Measurements from ENCODE around the gene REPS1.

REPS1 gene

DNA sequence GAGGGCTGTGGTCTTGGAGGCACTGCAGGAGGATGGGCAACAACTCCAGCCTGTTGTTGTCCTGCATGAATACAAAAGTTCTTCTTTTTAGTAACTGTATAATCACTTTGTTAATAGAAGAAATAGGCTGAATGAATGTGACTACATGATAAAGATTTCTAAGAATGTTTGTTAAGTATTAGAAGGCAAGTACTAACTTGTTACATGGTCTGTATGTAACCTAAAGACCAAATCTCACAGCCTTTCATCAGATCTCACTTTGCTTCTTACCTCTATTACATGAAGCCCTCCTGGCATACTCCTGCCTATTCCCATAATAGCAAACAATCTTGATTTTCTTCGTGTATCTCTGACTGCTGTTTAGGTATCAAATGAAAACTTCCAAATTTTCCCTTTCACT lies 73.4 kb downstream of the REPS1 start:
- DNase-seq = no peak

DNA sequence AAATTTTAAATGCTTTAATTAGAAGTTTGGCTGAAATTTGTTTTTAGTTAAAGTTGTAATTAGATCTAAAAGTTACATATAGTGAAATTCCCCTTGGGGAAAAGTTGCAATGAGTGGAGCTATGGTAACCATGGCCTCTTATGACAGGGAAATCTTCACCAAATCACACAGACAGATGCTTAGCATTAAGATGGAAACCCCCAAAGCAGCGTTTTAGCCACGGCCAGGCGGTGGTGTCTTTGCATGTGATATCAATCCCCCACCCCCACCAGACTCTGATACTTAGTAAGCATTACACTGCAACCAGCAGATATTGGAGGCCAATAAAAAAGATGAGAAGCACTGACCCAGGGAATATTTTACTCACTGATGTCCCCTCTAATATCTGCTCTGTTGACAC lies 75.7 kb downstream of the REPS1 start:
- no peak for DNase-seq

DNA sequence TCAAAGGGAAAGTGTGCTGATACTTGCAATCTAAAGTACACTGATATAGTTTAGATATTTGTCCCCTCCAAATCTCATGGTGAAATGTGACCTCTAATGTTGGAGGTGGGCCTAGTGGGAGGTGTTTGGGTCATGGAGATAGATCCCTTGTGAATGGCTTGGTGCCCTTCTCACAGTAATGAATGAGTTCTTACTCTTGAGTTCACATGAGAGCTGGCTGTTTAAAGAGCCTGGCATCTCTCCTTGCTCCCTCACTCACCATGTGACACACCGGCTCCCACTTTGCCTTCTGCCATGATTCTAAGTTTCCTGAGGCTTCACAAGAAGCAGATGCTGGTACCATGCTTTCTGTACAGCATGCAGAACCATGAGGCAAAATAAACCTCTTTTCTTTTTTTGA lies 78.1 kb downstream of the REPS1 start:
- DNase-seq = no peak

DNA sequence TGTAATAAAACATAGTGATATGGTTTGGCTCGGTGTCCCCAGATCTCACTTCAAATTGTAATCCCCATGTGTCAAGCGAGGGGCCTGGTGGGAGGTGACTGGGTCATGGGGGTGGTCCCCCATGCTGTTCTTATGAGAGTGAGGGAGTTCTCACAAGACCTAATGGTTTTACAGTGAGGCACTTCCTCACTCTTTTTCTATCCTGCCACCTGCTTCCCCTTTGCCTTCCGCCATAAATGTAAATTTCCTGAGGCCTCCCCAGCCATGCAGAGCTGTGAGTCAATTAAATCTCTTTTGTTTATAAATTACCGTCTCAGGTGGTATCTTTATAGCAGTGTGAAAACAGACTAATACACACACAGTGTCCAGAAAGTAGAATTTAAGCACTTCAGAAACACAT lies 78.5 kb downstream of the REPS1 start:
- DNase-seq = no peak

DNA sequence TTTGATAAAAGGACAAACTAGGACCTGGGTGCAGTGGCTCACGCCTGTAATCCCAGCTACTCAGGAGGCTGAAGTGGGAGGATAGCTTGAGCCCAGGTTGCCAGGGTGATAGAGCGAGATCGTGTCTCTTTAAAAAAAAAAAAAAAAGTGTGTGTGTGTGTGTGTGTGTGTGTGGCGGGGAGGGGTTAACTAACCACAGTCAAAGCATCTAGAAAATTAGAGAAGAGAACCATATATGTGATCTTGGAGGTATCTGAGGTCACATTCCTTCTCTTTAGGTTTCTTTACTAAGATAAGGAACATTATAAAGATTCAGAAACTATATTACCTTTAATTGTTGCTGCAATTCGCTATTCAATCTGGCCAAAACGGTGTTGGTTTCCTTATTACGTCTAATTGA lies 80.9 kb downstream of the REPS1 start:
- no peak for DNase-seq

DNA sequence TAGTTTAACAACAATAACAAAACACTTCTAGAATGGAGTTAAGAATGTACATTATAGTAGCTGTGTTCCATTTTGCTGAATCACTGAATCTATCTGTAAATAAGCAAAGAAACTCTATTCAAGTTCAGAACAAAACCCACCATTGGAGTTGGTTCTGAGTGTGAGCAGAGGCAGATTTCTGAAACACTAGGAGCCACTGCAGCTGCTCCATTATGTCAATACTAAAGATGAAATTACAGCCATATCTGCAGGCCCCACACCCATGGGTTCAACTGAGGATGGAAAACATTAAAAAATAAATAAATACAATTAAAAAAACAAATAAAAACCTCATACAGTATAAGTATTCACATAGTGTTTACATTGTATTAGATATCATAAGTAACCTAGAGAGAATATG lies 91.0 kb downstream of the REPS1 start:
- no peak for DNase-seq

DNA sequence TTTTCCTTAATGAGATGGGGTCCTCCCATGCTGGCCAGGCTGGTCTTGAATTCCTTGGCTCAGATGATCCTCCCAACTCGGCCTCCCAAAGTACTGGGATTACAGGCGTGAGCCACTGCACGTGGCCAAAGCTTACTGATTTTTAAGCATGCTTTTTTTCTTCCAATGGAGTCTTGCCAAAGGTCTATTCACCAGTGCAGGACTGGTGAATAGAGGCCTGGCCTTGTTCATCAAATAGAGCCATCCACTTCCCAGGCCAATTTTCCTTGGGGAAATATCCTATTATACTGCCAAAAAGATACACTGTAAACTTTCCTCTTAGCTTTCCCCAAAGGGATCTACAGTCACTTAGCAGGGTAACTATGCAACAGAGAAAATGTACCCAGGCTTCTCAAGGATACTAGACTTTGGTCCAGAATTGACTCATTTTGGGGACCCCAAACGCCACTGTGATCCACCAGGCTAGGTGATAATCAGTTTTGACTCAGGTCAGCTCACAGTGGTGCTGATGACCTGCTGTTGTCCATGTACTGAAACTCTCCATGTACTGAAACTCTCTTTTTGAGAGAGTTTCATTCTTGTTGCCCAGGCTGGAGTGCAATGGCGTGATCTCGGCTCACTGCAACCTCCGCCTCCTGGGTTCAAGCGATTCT lies 91.8 kb downstream of the REPS1 start:
- no peak for DNase-seq

DNA sequence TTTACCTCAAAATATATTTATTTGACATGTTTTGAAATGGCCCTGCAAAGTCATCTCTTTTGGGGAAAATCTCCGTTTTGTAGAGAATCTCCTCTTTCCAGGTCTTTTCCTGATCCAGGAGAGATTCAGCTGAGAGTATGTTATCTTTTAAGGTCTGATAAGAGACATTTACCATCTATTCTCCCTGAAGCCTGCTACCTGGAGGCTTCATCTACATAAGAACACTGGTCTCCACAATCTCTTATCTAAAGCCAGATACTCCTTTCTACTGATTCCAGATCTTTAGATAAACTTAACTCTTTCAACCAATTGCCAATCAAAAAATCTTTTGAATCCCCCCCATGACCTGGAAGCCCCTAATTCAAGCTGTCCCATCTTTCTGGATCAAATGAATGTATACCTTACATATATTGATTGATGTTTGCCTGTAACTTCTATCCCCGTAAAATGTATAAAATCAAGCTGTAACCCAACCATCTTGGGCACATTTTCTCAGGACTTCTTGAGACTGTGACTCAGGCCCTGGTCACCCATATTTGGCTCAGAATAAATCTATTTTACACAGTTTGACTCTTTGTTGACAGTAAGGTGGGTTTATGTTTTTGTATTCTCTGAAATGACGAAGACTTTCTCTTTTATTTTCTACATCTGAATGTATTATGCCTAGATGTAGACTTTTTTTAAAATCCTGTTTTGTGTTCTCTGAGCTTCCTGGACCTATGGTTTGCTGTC lies 96.6 kb downstream of the REPS1 start:
- DNase-seq = no peak

DNA sequence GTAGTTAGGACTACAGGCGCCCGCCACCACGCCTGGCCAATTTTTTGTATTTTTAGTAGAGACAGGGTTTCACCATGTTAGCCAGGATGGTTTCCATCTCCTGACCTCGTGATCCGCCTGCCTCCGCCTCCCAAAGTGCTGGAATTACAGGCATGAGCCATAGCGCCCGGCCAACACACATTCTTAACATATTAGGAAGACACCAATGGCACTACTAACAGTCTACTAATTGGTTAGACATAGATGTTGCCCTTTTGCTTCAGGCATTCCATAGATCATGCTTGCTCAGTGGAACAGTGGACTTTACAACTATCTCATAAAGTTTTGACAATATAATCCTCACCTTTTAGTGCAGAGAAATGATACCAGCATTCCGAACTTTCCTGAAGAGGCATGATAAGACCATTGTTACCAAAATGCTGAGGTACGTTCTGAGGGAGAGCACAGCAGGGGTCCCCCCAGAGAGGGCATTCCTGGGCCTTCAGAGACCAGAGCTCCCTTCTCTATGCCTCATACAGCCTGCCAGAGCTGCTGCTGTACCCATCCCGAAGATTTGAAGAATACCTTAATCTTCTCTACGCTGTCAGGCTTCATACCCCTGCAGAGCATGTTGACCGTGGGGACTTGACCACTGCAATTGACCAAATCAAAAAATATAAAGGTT lies 102.8 kb downstream of the REPS1 start:
- no peak for DNase-seq

DNA sequence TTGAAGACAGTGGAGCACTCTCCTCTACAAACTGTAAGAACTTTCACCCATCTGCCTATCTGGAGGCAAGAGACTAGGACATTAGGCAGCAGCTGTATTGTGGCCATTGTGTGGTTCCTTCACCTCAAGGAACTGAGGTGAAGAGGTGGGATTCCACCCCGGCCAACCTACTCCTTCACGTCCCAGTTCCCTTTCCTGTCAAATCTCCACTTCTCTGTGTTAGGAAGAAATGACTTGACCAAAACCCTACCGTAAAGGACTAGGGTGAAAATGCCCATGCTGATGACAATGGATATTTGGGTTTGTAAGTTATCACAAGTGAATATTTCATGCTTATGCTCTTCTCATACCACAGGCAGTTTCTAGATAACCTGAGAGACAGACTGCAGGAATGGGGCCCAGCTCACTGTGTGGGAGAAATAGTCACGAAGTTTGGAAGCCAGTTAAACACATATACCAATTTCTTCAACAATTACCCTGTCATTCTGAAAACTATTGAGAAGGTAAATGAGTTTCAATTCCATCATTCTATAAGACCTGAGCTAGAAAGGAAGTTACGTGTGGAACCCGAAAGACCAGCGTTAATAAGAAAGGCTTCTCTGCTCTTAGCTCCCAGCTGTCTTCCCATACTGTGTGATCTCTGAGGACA lies 105.6 kb downstream of the REPS1 start:
- DNase-seq = no peak

DNA sequence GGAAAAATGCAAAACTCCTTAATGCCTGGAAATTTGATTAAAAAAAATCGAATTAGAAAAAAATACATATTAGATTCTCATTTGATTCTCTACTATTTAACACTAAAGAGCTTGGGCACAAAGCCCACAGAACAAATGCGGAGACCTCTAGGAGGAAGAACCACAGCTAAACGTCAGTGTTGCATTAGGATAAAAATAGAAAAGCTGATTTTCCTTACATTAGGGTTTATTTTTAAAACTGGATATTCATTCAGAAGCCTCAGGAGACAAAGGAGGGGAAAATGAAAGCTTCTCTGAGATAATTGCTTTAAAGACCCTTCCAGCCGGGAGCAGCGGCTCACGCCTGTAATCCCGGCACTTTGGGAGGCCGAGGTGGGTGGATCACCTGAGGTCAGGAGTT lies 114.9 kb downstream of the REPS1 start:
- no peak for DNase-seq

DNA sequence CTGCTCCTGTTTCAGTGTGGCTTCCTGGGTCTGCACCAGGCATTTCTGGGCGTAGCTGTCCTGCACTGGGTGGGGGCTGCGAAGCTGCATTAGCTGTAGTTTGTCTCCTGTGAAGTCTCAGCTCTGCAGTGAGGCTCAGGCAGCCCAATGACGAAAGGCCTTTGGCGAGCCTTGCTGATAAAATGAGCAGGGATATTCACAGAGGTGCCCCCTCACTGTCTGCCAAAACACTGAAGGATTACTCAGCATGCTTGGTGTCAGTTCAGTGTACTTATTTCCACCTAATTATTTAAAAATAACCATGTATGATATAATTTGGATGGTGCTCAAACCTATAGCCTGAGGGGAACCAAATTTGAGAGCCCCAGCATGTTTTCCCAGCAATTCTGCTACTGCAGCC lies 118.7 kb downstream of the REPS1 start:
- DNase-seq = no peak

DNA sequence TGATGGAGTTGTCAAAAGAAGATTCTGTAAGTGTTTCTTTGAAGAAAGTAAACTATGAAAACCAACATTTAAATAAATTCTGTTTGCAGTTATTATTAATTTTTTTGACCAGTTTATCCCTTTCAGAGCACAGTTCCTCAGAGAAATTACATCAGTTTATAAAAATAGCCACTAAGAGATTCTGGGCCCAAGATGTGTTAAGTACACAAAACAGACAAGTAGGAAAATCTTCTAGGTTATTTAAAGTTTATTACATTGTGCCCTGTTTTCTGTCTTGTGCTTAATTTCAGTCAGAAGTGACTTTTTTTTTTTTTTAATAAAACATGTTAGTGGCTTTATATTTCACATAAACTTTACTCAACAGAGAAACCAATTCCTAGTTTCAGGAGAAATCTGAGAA lies 119.9 kb downstream of the REPS1 start:
- no peak for DNase-seq

DNA sequence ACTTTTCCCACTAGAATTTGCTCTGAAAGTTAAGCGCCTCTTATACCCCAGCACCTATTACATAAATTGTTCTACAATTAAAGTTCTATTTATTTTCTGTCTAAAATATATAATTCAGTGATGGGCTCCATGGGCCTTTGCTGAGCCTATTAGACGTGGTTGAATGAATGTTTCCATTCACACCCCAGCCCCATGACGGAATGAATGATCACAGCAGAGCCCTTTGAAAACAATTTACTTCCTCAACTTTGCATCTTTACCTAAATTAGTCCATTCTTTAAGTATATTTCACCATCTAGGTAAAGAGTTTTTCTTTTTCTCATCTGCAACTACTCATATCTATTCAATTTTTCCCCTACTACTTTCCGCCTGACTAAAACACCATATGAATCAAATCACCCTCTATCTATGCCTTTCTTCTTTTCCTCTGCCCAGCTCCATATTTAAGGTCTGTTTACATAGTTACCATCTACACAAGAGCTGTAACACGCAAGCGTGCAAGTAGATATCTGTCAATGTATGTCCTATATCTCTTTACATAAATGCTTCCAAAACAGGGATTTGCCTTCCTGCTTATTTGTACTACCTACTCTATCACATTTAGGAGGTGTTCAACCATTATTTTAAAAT lies 122.5 kb downstream of the REPS1 start:
- no peak for DNase-seq

DNA sequence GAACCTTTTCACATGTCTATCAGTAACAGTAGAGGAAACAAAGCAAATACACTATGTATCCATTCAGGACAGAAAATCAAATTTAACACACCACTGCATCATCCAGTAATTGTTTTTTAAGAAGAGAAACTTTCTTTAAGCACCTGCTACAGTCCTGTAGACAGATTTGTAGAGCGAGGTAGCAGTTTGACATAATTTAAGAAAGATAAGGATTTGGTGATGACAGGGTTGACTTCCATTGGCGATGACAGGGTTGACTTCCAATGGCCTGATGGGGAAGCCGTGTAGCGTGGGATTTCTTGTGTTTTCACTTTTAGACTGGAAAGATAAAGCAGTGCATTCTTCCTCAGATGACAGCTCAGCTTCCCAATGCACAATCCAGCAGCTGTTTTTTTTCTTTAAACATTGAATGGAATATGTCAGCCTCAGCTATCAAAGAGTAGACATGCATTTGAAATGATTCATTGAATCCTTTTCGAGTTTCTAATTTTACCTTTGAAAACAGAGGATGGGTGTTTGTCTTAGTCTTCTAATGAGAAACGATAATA lies 123.6 kb downstream of the REPS1 start:
- DNase-seq = no peak

DNA sequence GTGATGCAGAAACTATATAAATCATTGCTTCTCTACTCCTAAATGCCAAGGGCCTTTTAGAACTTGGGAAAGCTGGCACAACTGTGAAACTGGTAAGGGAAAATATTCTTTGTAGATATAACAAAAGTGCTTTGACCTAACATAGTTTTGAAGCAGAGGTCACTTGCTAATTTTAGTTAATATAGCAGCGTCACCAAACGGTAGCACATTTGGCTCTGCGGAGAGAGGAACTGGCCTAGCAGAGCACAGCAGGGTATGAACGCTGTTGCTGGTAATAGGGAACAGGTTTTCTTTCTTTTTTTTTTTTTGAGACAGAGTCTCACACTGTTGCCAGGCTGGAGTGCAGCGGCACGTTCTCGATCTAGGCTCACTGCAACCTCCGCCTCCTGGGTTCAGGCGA lies 124.7 kb downstream of the REPS1 start:
- no peak for DNase-seq

DNA sequence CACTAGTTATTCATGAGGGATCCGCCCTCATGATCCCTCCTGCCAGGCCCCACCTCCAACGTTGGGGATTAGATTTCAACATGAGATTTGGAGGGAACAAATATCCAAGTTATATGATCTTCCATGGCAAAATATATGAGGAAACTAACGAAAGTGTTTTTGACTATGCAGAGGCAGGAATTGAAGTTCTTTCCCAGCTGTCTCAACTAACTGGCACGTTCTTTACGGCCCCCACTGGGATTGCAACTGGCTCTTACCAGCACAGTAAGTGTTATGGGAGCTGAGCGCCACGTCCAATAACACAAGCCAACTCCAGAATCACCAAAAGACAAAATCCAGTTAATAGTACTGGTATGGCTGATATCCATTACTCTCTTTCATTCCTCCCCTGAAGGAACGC lies 125.6 kb downstream of the REPS1 start:
- DNase-seq = no peak

DNA sequence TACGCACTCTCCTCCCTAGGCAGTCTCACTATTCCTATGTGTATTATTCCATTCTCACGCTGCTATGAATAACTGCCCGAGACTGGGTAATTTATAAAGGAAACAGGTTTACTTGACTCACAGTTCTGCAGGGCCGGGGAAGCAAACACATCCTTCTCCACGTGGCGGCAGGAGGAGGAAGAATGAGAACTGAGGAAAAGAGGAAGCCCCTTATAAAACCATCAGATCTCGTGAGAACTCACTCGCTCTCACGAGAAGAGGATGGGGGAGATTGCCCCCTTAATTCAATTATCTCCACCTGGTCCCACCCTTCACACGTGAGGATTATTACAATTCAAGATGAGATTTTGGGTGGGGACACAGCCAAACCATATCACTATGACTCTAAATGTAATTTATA lies 130.3 kb downstream of the REPS1 start:
- no peak for DNase-seq

DNA sequence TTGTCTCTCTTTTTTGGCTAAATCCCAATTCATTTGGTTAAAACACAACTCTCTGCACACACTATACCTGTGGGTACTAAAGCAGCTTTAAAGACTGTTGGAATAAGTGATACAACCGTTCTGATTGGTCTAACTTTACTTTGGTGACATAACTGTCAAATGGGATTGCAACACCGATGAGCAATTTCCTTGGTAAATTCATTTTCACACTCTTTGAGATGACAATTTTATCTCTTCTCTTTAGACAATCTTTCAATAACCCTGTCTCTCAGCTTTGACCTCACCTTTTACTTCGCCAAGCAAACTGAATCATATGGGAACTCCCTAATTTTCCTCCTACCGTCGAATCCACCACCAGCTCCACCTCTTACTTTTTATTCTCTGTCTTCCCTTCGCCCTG lies 131.4 kb downstream of the REPS1 start:
- DNase-seq = no peak

All from kidney glomerular epithelial cell (primary cell).